Lung (tissue), 12 donors: ENCODE measurements around the gene SLC22A23. TPM values are rescaled to one million over a fixed set of nuclear protein-coding genes. Genes with fewer than 3 reads are reported as not detected.
A peak's percentile ranks its signal among the peaks of the same experiment; 100 is the strongest.

Experiments used
- ATAC-seq: fragments of 200-7000 bp; cut with Tn5 transposase; one replicate; pipeline ENCODE4 v1.9.1; 2020; ENCODE audit warnings: moderate number of reproducible peaks; ENCODE audit not compliant: insufficient read depth, low FRiP score
- DNase-seq, 3 donors: peaks; one replicate each; pipeline ENCODE4 v3.0.0-alpha.2; 2013 to 2017
- H3K27ac ChIP-seq, 2 donors: one replicate each; pipeline ENCODE4 v1.5.1; 2013; ENCODE audit warnings: mild to moderate bottlenecking in 2 of 2, moderate library complexity in 2 of 2, control low read depth in 1 of 2, inconsistent platforms in 1 of 2, low read depth in 1 of 2, low read length in 1 of 2
- H3K27me3 ChIP-seq, 3 donors: one replicate each; pipeline ENCODE4 v1.5.1; 2013; ENCODE audit warnings: low read length in 2 of 3; ENCODE audit not compliant: control insufficient read depth in 3 of 3, insufficient read depth in 3 of 3
- H3K36me3 ChIP-seq, 4 donors: one replicate each; pipeline ENCODE4 v1.5.1; 2013; ENCODE audit warnings: low read length in 4 of 4, mild to moderate bottlenecking in 1 of 4, moderate library complexity in 1 of 4; ENCODE audit not compliant: control insufficient read depth in 4 of 4, insufficient read depth in 4 of 4
- H3K4me1 ChIP-seq, 5 donors: one replicate each; pipeline ENCODE4 v1.5.1; 2013; ENCODE audit warnings: low read length in 5 of 5, mild to moderate bottlenecking in 2 of 5, moderate library complexity in 1 of 5; ENCODE audit not compliant: control insufficient read depth in 5 of 5, insufficient read depth in 5 of 5
- H3K4me3 ChIP-seq: one replicate; pipeline ENCODE4 v1.5.1; 2013; ENCODE audit warnings: mild to moderate bottlenecking, control low read depth, moderate library complexity
- H3K9ac ChIP-seq, 2 donors: one replicate each; pipeline ENCODE4 v1.5.1; 2013; ENCODE audit warnings: low read length in 2 of 2, control low read depth in 1 of 2; ENCODE audit not compliant: insufficient read depth in 1 of 2
- H3K9me3 ChIP-seq, 4 donors: one replicate each; pipeline ENCODE4 v1.5.1; 2013; ENCODE audit warnings: low read length in 3 of 4, mild to moderate bottlenecking in 1 of 4, moderate library complexity in 1 of 4; ENCODE audit not compliant: control insufficient read depth in 4 of 4, insufficient read depth in 3 of 4
- CTCF ChIP-seq: IDR thresholded peaks from 2 replicates; pipeline ENCODE4 v1.5.1; 2012; ENCODE audit warnings: mild to moderate bottlenecking; ENCODE audit errors: control extremely low read depth, extremely low read depth
- WGBS, 2 donors: extraction: QIAGEN DNeasy Blood & Tissue Kit; methylation state at CpG; one replicate each; pipeline ENCODE4 v1.1.7; 2013; 5-methylcytosine and 5-hydroxymethylcytosine counted together
- polyA plus RNA-seq, 2 donors: library from polyadenylated mRNA; stranded (reverse); fragments of 200-250 nt; gene quantifications; one replicate each; pipeline ENCODE4 v1.2.1, GENCODE V29; 2013
- total RNA-seq, 2 donors: library from RNA; depleted of rRNA in 1 of 2; stranded (reverse); fragments of >200 nt in 1 of 2; gene quantifications; one replicate each; pipeline ENCODE4 v1.2.1, GENCODE V29; 2014 to 2021
- donor health status: control.
- donor health status: control.
- donor health status: Bipolar disorder and iron deficiency.
- donor health status: healthy.
- donor health status: DM: yes; HTN: yes; CAD: no.

The SLC22A23 gene
- total and polyA plus RNA-seq, 4 donors = 6.6 to 45.6 (median 24.1) TPM

- 91% methylated on average over 8 of the region's 8 CpGs for WGBS, 2 donors
- no peak for DNase-seq
- H3K4me3 ChIP-seq = no peak overlapping the region
- H3K27ac ChIP-seq = no peak overlapping the region
- no peaks in the 10 kb centered on the region for H3K4me1 ChIP-seq
- ATAC-seq = no peak
- peaks cover 0 to 5% (median 0%) of the 10 kb centered on the region in 3 donors for H3K27me3 ChIP-seq
- H3K9me3 ChIP-seq = peaks cover 0 to 3% (median under 1%) of the 10 kb centered on the region in 4 donors
- no peak for TF ChIP-seq CTCF
- no peaks in the 10 kb centered on the region for H3K36me3 ChIP-seq
- no peak overlapping the region for H3K9ac ChIP-seq
Measured at GRCh38 chr6:3484192-3484591, 27.3 kb upstream of the SLC22A23 start.

- no peak for ATAC-seq
- Histone ChIP-seq H3K9me3 (peaks cover 0 to 3% (median under 1%) of the 10 kb centered on the region in 4 donors), H3K27ac (no peak overlapping the region), H3K27me3 (peaks cover 0 to 5% (median 0%) of the 10 kb centered on the region in 3 donors), H3K36me3 (no peaks in the 10 kb centered on the region), H3K9ac (no peak overlapping the region), H3K4me1 (no peaks in the 10 kb centered on the region), H3K4me3 (no peak overlapping the region)
- 91 to 97% methylated on average over 2 of the region's 2 CpGs for WGBS, 2 donors
- DNase-seq = no peak
- no peak for TF ChIP-seq CTCF
Measured at GRCh38 chr6:3483675-3484074, 26.8 kb upstream of the SLC22A23 start.

- Histone ChIP-seq H3K36me3 (no peaks in the 10 kb centered on the region), H3K27me3 (peaks cover 0 to 5% (median 0%) of the 10 kb centered on the region in 3 donors), H3K4me3 (no peak overlapping the region), H3K27ac (no peak overlapping the region), H3K9me3 (peaks cover 0 to 3% (median under 1%) of the 10 kb centered on the region in 4 donors), H3K4me1 (no peaks in the 10 kb centered on the region), H3K9ac (peak overlapping the region in 1 of 2 donors; percentile 16)
- 63 to 79% methylated on average over 4 of the region's 4 CpGs for WGBS, 2 donors
- no peak for TF ChIP-seq CTCF
- DNase-seq = no peak
- ATAC-seq = no peak
Measured at GRCh38 chr6:3482869-3483268, 26.0 kb upstream of the SLC22A23 start.

- Histone ChIP-seq H3K27me3 (peaks cover 0 to 5% (median 0%) of the 10 kb centered on the region in 3 donors), H3K9me3 (peaks cover 0 to 3% (median under 1%) of the 10 kb centered on the region in 4 donors), H3K36me3 (no peaks in the 10 kb centered on the region), H3K27ac (no peak overlapping the region), H3K9ac (no peak overlapping the region), H3K4me1 (no peaks in the 10 kb centered on the region), H3K4me3 (no peak overlapping the region)
- ATAC-seq = no peak
- TF ChIP-seq CTCF = no peak
- WGBS, 2 donors = 92 to 97% methylated on average over 7 of the region's 7 CpGs
- DNase-seq = no peak
Measured at GRCh38 chr6:3481640-3482039, 24.8 kb upstream of the SLC22A23 start.
